GM19467 (cell line): ENCODE data around the gene DACH1.
"Not testable (repeated sequence)": the region's sequence is repeated elsewhere in the genome, so short reads cannot be mapped to it uniquely, and the experiment has no call there.

Experiments used
- ATAC-seq: cut with Tn5 transposase; IDR thresholded peaks from one replicate; pipeline ENCODE4 v1.9.1; 2021; ENCODE audit warnings: mild to moderate bottlenecking, moderate library complexity; ENCODE audit not compliant: unreplicated experiment

Gene DACH1

GRCh38 chr13:71866335-71867130 lies 471 bp downstream of the DACH1 start:
- no peak for ATAC-seq

- ATAC-seq: no peak
Observed at GRCh38 chr13:71865874-71866334, 1.1 kb downstream of the DACH1 start.

GRCh38 chr13:71864986-71865873 lies 1.8 kb downstream of the DACH1 start:
- no peak for ATAC-seq

GRCh38 chr13:71864094-71864985 lies 2.7 kb downstream of the DACH1 start:
- no peak for ATAC-seq

- no peak for ATAC-seq
Observed at GRCh38 chr13:71863254-71863865, 3.6 kb downstream of the DACH1 start.

GRCh38 chr13:71862459-71862943 lies 4.5 kb downstream of the DACH1 start:
- ATAC-seq: no peak

GRCh38 chr13:71861769-71862458 lies 5.1 kb downstream of the DACH1 start:
- no peak for ATAC-seq

- ATAC-seq: no peak
Observed at GRCh38 chr13:71860547-71861138, 6.4 kb downstream of the DACH1 start.

- ATAC-seq: no peak
Observed at GRCh38 chr13:71858647-71859046, 8.4 kb downstream of the DACH1 start.

GRCh38 chr13:71856548-71857043 lies 10.4 kb downstream of the DACH1 start:
- no peak for ATAC-seq

- ATAC-seq: no peak
Observed at GRCh38 chr13:71854401-71854800, 12.6 kb downstream of the DACH1 start.

GRCh38 chr13:71853725-71854124 lies 13.3 kb downstream of the DACH1 start:
- ATAC-seq: no peak

- ATAC-seq: no peak
Observed at GRCh38 chr13:71852736-71853135, 14.3 kb downstream of the DACH1 start.

- no peak for ATAC-seq
Observed at GRCh38 chr13:71851498-71852409, 15.2 kb downstream of the DACH1 start.

GRCh38 chr13:71842003-71842402 lies 25.0 kb downstream of the DACH1 start:
- ATAC-seq: no peak

GRCh38 chr13:71838842-71839241 lies 28.2 kb downstream of the DACH1 start:
- ATAC-seq: no peak

GRCh38 chr13:71837582-71837981 lies 29.4 kb downstream of the DACH1 start:
- not testable (repeated sequence) for ATAC-seq

GRCh38 chr13:71831716-71832115 lies 35.3 kb downstream of the DACH1 start:
- no peak for ATAC-seq
